GM21360 (cell line): ENCODE data around the gene SULT1A3.
"Not testable (repeated sequence)": the region's sequence is repeated elsewhere in the genome, so short reads cannot be mapped to it uniquely, and the experiment has no call there.

ENCODE experiments used
- ATAC-seq: cut with Tn5 transposase; IDR thresholded peaks from one replicate; pipeline ENCODE4 v1.9.1; 2021; ENCODE audit warnings: mild to moderate bottlenecking, moderate library complexity; ENCODE audit not compliant: unreplicated experiment

Gene SULT1A3

DNA sequence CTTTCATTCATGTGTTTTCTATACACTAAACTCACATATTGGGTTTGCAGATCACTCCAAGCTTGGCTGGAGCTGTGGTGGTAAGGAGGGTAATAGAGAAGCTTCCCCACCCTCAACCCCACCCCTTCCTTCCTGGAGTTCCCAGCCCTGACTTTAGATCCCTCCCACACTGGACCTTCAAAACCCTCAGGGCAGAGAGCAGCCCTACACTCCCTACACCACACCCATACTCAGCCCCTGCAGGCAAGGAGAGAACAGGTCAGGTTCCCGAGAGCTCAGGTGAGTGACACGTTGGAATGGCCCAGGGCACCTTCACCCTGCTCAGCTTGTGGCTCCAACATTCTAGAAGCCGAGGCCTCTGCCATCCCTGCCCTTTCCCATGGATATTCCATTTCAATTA is at the start of gene SULT1A3:
SULT1A3 (plus strand) TSS at position 207 of the 400 bp plus-strand sequence. CDS start 1,474 bp downstream, outside the sequence.
- ATAC-seq, result not testable (repeated sequence)

- ATAC-seq, result no peak
Measured at GRCh38 chr16:30151091-30151490, 48.0 kb upstream of the SULT1A3 start.

DNA sequence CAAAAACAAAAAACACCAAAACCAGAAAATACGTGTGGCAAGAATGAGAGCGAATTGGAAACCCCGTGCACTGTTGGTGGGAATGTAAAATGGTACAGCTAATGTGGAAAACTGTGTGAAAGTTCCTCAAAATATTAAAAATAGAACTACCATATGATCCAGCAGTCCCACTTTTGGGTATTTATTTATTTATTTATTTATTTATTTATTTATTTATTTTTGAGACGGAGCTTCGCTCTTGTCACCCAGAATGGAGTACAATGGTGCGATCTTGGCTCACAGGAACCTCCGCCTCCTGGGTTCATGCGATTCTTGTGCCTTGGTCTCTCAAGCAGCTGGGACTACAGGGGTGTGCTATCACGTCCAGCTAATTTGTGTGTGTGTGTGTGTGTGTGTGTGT is 46.5 kb upstream of the SULT1A3 start:
- no peak for ATAC-seq

DNA sequence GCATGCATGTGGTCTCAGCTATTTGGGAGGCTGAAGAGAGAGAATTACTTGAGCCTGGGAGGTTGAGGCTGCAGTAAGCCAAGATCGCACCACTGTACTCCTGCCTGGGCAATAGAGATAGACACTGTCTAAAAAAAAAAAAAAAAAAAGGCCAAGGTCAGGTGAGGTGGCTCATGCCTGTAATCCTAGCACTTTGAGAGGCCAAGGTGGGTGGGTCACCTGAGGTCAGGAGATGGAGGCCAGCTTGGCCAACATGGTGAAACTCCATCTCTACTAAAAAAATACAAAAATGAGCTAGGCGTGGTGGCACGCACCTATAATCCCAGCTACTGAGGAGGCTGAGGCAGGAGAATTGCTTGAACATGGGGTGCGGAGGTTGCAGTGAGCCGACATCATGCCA is 43.9 kb upstream of the SULT1A3 start:
- no peak for ATAC-seq

DNA sequence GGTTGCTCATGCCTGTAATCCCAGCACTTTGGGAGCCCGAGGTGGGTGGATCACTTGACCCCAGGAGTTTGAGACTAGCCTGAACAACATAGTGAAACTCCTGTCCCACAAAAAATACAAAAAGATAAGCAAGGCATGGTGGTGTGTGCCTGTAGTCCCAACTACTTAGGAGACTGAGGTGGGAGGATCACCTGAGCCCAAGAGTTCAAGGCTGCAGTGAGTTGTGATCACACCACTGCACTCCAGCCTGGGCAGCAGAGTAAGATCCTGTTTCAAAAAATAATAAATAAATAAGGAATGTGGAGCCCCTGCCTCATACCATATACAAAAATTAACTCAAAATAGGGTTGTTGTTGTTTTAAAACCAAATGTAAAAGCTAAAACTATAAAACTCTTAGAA is 41.8 kb upstream of the SULT1A3 start:
- ATAC-seq, result no peak

DNA sequence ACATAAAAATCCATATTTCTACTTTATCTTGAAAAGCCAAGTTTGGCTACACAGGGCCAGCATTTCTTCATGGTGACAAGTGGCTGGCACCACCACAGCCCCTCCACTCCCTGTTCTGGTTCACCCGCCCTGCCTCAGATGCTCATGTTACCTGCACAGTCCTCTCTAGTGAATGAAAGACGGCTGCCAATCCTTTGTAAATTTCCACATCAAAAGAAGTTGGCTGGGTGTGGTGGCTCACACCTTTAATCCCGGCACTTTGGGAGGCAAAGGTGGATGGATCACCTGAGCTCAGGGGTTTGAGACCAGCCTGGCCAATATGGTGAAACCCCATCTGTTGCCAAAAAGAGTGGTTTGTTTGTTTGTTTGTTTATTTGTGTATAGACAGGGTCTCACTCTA is 35.5 kb upstream of the SULT1A3 start:
- ATAC-seq, result no peak

DNA sequence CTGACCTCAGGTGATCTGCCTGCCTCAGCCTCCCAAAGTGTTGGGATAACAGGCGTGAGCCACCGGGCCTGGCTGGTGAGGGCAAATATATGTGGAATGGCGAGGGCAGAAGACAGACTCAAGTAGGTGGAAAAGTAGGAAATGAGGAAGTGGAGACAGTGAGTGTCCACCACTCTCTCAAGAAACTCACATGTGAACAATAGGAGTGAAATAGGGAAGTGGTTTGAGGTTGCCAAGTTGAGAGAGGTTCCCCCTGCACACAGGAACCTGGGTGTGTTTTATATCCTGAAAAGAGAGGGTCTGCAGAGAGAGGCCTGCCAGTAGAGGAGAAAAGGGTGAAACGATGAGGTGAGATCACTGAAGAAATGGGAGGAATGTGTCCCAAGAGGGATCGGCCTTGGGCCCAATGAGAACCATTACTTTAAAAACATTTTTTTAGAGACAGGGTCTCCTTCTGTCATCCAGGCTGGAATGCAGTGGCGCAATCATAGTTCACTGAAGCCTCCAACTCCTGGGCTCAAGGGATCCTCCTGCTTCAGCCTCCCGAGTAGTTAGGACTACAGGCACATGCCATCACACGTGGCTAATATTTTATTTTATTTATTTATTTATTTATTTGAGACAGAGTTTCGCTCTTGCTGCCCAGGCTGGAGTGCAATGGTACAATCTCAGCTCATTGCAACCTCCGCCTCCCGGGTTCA is 32.7 kb upstream of the SULT1A3 start:
- no peak for ATAC-seq

DNA sequence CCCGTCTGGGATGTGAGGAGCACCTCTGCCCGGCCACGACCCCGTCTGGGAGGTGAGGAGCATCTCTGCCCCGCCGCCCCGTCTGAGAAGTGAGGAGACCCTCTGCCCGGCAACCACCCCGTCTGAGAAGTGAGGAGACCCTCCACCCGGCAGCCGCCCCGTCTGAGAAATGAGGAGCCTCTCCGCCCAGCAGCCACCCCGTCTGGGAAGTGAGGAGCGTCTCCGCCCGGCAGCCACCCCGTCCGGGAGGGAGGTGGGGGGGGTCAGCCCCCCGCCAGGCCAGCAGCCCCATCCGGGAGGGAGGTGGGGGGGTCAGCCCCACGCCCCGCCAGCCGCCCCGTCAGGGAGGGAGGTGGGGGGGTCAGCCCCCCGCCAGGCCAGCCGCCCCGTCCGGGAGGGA is 30.3 kb upstream of the SULT1A3 start:
- ATAC-seq, result not testable (repeated sequence)

GRCh38 chr16:30169416-30169815 is 29.6 kb upstream of the SULT1A3 start:
- ATAC-seq, result not testable (repeated sequence)

GRCh38 chr16:30170145-30170544 is 28.9 kb upstream of the SULT1A3 start:
- not testable (repeated sequence) for ATAC-seq

DNA sequence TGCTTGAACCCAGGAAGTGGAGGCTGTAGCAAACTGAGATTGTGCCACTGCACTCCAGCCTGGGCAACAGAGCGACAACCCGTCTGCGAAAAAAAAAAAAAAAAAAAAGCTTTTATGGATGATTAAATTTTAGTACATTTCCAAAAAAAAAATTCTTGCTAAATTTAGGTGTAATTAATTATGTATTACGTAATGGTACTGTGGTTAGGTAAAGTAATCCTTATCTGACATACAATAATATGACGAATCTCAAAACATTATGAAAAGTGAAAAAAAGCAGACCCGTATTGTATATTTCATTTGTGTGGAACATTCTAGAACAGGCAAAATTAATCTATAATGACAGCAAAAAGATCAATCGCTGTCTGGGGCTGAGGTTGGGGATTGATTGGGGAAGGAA is 26.0 kb upstream of the SULT1A3 start:
- no peak for ATAC-seq

DNA sequence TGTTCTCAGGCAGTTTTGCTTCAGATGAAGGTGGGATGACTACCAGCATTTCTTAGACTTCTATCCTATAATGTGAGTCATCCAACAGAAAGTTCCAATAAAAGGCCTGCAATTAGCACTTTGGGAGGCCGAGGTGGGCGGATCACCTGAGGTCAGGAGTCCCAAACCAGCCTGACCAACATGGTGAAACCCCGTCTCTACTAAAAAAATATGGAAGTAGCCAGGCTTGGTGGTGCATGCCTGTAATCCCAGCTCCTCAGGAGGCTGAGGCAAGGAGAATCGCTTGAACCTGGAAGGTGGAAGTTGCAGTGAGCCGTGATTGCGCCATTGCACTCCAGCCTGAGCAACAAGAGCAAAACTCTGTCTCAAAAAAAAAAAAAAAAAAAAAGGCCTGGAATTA is 22.2 kb upstream of the SULT1A3 start:
- not testable (repeated sequence) for ATAC-seq

DNA sequence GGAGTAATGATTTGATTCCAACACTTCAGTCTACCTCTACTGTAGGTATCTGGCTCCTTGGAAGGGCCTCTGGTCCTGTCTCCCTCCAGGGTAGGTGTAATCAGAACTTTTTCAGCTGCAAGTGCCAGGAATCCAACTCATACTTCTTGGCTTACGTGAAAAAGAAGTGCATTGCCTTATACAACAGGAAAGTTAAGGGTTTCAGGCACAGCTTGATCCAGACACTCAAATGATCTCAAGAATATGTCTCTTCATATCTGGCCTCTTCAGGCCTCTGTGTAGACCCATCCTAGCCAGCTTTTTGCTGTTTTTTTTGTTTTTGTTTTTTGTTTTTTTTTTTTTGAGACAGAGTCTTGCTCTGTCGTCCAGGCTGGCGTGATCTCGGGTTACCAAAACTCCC is 19.9 kb upstream of the SULT1A3 start:
- ATAC-seq, result no peak

DNA sequence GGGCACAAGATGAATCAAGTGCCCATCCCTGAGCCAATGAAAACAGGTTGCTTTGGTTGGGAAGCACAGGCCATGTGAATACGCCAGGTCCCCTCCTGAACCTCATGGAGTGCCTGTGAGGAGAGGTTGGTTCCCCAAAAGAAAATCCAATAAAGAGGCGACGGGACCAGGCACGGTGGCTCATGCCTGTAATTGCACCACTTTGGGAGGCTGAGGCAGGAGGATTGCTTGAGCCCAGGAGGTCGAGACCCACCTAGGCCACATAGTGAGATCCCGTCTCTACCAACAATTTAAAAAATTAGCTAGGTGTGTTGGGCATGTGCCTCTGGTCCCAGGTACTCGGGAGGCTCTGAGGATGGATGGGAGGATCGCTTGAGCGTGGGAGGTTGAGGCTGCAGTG is 19.1 kb upstream of the SULT1A3 start:
- ATAC-seq, result no peak

DNA sequence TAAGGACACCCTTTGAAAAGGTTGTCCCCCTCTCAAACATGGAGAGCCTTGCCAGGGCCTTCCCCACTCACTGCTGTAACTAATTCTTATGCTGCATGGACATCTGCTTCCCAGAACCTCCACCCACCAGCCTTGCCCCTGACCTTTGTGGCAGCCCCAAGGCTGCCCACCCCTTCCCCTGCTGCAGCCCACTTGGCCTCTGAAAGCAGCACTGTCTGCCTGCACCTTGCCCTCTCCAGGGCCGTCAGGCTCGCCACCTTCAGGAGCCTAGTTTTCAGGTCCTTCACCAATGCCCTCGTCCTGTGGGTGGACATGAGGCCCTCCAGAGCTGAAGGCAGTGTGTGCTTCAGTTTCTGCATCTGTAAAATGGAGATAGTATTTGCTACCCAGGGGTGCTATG is 18.3 kb upstream of the SULT1A3 start:
- ATAC-seq, result no peak

GRCh38 chr16:30183233-30184095 is 15.6 kb upstream of the SULT1A3 start, which contains the start of gene CORO1A:
CORO1A (plus strand) TSS chr16:30183602; CDS start chr16:30185210, 1,608 bp downstream.
- peak; percentile 39 for ATAC-seq

GRCh38 chr16:30184096-30184890 is 14.8 kb upstream of the SULT1A3 start:
- ATAC-seq, result no peak

DNA sequence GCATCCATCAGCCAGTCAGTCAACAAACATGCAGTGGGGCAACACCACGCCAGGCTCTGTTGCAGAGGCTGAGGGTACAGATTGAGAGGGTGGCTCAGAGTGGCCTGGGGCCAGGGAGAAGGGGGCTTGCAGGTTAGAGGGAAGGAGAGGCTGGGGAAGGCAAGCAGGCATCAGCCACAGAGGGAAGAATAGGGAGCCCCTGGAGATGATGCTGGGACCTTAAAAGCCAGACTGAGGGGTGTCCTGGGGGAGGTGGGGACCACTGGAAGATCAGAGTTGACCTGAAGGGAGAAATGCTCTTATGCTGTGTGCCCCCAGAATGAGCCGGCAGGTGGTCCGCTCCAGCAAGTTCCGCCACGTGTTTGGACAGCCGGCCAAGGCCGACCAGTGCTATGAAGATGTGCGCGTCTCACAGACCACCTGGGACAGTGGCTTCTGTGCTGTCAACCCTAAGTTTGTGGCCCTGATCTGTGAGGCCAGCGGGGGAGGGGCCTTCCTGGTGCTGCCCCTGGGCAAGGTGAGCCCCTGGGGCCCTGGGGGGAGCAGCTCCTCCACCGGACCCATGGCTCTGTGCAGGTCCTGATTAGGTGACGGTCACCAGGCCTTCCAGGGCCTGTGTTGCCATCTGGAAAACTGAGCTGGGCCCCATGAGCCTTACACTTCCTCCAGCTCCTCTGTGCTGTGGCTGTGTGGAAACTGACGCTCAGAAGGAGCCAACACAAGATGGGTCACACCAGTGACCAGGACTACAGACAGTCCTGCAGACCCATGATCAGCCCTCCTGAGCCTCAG is 14.0 kb upstream of the SULT1A3 start:
- no peak for ATAC-seq

- no peak for ATAC-seq
Measured at GRCh38 chr16:30185683-30186421, 13.2 kb upstream of the SULT1A3 start.

GRCh38 chr16:30186444-30186781 is 12.6 kb upstream of the SULT1A3 start:
- no peak for ATAC-seq
